GM21529 (cell line): ENCODE data around the gene FUT3.
"Not testable (repeated sequence)": the region's sequence is repeated elsewhere in the genome, so short reads cannot be mapped to it uniquely, and the experiment has no call there.

Experiments used
- ATAC-seq: cut with Tn5 transposase; IDR thresholded peaks from one replicate; pipeline ENCODE4 v1.9.1; 2021; ENCODE audit not compliant: unreplicated experiment

FUT3 gene

DNA sequence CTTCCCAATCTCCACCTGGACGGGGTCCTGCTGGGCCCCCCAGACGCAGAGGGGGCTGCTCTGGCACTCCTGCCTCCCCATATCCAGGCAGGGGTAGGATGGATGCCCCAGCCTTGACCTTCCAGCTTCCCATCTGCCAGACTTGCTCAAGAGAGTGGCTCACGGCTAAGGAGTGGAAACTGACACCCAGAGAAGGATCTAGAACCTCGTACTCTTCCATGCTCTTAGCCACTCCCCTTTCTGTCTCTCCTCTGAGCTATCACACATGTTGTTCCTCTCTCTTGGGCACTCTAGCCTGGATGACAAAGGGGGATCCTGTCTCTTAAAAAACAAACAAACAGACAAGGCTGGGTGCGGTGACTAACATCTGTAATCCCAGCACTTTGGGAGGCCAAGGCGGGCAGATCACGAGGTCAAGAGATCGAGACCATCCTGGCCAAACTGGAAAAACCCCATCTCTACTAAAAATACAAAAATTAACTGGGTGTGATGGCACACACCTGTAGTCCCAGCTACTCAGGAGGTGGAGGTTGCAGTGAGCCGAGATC is 31.2 kb upstream of the FUT3 start:
- ATAC-seq: no peak

DNA sequence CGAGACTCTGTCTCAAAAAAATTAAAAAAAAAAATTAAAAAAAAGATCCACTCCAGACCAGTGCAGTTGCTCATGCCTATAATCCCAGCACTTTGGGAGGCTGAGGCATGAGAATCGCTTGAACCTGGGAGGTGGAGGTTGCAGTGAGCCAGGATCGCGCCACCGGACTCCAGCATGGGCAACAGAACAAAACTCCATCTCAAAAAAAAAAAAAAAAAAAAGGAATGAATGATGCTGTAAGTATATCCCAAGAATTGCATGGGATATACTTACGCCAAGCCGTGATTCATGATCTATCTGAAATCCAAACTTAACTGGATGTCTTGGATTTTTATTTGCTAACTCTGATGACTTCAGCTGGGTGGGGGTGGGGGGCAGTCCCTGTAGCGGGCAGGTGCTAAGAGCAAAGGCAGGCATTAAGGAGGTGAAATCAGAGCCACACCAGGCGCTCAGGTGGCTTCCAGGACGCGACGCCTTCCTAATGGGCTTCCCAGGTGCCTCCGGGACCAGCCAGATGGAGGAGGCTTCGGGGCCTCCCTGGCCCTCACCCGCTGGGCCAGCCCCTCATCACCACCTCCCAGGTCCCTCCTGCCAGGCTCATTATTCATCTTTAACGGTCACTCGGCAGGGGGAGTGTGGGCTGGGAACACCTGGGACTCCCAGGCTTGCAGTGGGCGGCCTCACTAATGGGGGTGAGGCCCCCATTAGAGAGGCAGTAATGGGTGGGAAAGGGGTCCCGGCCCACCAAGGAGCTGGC is 30.5 kb upstream of the FUT3 start:
- no peak for ATAC-seq

DNA sequence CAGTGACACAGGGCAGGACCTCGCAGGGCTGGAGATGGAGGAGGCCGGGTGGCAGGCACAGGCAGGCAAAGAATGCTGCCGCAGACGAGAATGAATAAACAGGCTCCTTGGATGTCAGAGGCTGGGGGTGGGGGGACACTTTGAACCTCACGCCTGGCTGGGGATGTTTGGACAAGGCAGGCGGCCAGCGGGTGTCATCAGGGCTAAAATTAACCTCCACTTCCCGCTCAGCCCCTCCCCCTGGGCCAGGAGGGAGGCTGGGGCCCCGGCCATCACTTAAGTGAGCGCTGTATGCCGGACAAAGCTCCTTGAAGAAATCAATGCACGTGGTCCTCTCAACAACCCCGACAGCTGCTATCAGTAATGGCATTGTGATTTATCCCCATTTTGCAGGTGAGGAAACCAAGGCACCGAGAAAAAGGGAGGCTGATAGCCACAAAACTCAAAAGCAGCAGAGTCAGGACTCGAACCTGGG is 29.4 kb upstream of the FUT3 start:
- no peak for ATAC-seq

DNA sequence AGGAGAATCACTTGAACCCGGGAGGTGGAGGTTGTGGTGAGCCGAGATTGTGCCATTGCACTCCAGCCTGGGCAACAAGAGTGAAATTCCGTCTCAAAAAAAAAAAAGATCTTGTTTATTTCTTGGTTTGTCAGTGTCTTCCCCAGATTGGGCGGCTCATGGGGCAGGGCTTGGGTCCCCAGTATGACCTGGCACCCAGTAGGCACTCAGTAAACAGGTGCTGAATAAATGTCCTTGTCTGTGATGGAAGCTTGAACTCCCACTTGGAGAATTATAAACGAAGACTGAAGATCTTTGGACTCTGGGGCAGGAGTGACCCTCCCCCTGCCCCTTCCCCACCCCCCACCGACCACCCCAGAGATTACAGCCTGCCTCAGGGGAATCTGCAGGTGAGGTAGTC is 28.9 kb upstream of the FUT3 start:
- no peak for ATAC-seq

DNA sequence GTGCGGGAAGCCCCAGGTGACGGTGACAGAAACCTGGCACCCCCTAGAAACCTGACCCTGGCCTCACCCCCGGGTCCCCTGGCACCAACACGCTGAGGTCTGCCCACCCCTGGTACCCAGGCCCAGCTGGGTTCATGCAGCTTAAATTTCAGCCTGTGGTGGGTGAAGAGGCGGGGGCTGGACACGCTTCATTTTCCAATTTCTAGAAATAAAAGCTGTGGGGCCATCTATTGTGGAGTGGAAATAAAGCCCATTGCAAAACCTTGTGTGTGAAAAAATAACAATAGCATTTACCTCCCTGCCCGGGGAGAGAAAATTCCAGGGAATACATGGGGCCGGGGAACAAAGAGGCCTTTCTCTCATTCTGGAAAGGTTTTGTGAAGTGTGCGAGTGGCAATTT is 26.6 kb upstream of the FUT3 start:
- no peak for ATAC-seq

DNA sequence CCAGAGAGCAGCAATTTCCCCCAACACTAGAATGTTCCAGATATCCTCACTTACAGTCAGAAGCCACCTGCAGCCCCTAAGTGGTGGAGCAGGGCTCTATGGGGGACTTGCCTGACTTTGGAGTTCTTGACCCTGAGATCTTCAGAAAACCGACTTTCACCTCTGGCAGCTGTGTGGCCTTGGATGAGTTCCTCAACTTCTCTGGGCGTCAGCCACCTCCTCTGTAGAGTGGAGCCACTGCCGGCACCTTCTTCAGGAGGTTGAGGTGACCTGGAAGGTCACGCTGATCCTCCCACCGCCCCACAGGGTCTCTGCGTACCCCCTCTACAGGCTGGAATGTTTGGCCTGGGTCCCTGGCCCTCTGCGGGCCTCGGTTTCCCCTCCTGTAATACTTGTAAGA is 26.2 kb upstream of the FUT3 start:
- no peak for ATAC-seq

DNA sequence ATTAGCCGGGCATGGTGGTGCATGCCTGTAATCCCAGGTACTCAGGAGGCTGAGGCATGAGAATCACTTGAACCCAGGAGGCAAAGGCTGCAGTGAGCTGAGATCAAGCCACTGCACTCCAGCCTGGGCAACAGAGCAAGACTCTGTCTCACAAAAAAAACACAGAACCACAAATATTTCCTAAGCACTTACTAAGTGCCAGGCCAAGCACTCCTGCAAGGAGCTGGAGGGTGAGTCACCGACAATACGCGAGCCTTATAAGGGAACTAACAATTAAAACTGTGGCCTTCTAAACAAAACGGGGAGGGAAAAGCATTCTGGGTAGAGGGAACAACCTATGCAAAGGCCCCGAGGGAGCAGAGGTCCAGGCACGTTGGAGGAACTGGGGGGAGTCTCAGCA is 23.2 kb upstream of the FUT3 start:
- ATAC-seq: not testable (repeated sequence)

DNA sequence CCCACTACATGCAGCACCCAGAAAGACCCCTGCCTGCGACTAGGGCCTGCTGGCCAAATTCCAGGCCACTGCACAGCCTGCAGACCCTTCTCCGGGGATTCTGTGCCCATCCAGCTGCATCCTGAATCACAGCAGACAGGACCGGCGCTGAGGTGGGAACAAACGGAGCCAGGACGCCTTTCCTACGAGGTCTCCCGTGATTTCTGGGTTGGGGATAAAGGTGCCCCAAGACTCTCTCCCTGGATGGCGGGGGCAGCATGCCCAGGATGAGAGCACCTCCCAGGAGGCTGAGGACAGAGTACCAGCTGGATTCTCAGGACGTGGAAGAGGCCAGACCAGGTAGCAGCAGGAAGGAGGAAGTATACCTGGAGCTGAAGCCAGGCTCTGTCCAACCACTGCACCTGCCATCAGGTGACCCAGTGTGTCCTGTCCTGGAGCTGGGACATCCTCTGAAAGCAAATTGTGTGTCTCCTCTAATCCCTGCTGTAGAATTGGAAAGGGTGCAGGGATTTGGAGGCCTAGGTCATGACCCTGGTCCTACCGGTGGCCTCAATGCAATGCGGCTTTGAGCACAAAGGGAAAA is 22.5 kb upstream of the FUT3 start:
- no peak for ATAC-seq

DNA sequence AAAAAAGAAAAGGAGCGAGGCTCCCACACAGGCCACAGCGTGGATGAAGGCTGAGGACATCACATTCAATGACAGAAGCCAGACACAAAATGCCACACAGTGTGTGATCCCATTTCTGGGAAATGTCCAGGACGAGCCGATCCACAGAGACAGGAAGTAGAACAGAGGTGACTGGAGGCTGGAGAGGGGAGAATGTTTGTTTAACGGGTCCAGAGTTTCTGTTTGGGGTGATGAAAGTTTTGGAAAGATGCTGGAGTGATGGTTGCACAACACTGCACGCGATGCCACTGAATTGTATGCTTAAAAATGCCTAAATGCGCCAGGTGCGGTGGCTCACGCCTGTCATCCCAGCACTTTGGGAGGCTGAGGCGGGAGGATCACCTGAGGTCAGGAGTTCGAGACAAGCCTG is 19.7 kb upstream of the FUT3 start:
- ATAC-seq: no peak

DNA sequence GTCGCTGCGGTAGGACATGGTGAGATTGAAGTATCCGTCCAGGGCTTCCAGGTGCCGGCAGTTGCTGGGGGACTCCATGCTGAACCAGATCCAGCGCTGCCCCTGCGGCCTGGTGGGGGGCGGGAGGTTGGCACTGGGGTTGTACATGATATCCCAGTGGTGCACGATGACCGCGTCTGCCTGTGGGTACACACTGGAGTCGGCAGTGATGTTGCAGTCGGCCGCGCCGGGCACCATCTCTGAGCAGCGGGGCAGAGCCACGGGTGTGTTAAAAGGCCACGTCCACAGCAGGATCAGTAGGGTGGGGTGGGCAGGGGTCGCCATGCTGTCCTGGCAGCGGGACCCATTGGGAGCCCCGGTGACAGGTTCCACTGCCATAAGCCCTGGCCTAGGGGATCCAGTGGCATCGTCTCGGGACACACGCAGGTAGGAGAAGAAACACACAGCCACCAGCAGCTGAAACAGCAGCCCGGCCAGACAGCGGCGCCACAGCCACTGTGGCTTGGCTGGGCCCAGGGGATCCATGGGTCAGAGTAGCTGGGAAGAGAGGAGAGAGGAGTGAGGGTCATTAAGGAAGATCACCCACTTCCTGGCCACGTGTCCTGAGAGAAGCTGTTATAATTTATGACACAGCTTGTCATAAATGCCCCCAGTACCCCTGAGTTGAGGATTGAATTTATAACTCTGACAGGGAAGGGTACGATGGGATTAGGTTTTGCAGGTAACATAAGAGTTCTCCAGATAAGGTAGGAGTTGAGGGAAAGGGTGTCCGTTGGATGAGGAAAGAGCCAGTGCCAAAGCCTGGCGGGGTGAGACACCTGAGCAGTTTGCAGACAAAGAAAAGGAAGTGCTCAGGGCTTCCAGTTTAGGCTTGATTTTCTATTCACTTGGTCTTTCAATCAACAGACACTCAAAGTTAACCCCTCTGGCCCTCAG is 16.2 kb upstream of the FUT3 start:
- no peak for ATAC-seq

DNA sequence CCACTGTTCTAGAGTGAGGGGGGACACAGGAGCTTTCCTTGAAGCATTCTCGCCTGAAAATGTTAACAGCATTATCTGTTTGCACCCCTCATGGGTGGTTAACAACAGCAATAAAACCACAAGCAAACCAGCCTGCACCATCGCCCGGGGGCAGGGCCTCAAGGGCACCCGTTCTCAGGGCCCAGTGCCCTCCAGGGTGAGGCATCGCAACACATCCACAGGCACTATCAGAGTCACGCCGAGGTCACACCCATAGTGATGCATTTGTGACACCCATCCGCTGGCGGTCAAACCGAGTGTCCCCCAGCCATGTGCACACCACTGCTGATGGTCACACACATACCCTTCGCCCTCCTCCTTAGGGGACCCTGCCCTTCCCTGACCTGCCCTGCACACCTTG is 14.5 kb upstream of the FUT3 start:
- ATAC-seq: no peak

DNA sequence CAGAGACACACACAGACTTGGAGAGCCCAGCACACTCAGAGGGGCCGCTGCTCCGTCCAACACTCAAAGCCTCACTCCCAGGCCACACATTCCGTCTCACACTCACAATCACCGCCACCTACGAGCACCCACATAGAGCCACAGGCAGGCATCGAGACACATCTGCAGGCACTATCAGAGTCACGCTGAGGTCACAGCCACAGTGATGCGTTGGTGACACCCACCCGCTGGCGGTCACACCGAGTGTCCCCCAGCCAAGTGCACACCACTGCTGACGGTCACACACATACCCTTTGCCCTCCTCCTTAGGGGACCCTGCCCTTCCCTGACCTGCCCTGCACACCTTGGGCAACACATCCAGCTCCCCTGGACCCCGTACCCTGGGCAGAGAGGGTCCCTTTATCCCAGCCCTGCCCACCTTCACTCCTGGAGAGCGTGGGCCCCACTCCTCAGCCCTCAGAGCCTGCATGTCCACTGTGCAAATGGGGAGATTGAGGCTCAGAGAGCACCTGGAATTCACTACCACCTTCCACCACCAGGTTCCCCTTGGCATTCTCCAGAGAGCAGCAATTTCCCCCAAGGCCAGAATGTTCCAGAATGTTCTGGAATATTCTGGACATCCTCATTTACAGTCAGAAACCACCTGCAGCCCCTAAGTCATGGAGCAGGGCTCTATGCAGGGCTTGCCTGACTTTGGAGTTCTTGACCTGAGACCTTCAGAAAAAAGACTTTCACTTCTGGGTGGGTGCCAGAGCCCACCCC is 13.7 kb upstream of the FUT3 start:
- ATAC-seq: no peak

DNA sequence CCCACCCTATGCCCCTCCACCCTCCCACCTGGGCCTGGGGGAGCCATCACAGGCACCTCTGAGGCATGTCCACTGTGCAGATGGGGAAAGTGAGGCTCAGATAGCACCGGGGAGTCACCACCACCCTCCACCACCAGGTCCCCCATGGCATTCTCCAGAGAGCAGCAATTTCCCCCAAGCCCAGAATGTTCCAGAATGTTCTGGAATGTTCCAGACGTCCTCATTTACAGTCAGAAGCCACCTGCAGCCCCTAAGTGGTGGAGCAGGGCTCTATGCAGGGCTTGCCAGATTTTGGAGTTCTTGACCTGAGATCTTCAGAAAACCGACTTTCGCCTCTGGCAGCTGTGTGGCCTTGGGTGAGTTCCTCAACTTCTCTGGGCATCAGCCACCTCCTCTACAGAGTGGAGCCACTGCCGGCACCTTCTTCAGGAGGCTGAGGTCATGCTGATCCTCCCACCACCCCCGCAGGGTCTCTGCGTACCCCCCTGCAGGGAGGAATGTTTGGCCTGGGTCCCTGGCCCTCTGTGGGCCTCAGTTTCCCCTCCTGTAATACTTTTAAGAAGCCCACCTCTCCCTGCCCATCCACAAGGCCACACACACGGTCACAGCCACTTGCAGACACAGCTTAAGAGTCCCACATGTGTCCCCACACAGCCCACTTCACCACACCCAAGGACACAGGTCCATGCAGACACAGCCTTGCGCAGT is 12.9 kb upstream of the FUT3 start:
- no peak for ATAC-seq

DNA sequence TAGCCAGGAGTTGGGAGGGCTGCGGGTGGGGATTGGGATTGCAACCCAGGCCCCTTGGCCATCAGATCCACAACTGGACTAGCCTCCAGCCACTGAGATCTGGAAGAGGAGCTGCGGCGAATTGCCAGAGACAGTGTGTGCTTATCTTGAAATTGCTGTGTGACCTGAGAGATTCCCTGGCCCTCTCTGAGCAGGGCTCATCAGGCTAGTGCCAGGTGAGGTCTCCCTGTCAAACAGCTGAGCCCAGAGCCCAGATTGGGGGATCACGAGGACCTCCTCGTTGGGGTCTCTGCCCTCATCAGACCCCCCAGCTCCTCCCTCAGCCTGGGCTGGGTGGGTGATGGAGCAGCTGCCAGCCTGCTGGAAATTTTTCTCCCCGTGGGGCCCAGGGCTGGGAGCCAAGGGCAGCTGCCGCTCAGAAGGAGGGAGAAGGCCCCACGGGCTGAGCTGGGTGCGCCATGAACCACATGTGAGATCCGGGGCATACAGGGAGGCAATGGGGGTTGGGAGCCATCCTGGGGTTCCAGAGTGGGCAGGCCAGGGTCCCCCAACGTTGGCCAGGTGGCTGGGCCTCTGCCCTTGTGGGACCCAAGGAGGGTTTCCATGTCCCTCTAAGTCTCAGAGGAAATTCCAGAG is 11.9 kb upstream of the FUT3 start:
- no peak for ATAC-seq

DNA sequence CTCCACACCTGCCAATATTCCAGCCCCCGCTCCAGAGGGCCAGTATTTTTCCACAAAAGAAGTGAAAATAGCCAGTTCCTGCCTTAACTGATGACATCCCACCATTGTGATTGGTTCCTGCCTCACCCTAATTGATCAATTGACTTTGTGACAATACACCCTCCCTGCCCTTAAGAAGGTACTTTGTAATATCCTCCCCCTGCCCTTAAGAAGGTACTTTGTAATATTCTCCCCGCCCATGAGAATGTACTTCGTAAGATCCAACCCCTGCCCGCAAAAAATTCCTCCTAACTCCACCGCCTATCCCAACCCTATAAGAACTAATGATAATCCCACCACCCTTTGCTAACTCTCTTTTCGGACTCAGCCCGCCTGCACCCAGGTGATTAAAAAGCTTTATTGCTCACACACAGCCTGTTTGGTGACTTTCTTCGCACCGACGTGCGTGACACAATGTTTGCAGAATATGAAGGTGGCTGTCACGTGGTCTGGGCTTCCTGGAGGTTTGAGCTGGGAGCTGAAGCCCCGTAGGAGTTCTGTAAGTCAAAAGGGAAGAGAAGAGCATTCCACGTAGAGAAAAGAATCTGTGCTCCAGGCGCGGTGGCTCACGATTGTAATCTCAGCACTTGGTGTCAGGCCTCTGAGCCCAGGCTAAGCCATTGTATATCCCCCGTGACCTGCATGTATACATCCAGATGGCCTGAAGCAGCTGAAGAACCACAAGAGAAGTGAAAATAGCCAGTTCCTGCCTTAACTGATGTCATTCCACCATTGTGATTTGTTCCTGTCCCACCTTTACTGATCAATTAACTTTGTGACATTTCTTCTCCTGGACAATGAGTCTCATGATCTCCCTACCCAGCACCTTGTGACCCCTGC is 6.2 kb upstream of the FUT3 start:
- no peak for ATAC-seq

DNA sequence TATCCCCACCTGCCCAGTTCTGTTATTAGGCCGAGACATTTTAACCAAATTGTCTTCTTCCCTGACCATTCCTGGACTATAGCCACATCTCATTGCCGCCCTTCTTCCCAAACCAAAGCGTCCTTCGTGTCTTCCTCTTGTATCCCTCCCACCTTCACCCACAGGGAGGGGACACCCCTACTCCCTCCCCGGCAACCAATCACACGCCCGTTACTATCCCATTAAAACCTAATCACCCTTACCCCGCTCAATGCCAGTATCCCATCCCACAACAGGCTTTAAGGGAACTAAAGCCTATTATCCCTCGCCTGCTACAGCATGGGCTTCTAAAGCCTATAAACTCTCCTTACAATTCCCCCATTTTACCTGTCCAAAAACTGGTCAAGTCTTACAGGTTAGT is 3.9 kb upstream of the FUT3 start:
- not testable (repeated sequence) for ATAC-seq

DNA sequence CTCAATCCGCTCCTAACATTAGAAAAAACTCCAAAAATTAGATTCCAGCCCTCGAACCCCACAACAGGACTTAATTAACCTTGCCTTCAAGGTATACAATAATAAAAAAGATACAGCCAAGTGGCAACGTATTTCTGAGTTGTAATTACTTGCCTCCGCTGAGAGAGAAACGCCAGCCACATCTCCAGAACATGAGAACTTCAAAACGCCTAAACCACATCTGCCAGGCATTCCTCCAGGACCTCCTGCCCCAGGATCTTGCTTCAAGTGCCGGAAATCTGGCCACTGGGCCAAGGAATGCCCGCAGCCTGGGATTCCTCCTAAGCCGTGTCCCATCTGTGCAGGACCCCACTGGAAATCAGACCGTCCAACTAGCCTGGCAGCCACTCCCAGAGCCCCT is 2.9 kb upstream of the FUT3 start:
- not testable (repeated sequence) for ATAC-seq

DNA sequence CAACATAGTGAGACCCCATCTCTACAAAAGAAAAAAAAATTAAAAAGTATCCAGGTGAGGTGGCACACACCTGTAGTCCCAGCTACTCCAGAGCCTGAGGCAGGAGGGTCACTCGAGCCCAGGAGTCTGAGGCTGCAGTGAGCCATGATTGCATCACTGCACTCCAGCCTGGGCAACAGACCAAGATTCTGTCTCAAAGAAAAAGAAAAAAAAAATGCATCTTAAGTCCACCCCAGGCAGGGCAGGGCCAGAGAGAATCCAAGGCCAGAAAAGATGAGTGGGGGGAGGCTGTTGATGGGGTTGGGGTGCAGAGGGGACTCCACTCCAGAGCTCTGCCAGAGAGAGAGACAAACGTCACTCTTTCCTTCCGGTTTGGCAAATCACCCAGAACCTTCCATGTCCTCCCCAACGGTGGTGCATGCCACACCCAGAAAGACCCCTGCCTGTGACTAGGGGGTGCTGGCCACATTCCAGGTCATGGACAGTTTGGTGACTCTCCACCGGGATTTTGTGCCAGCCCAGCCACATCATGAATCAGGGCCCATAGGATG is 431 bp downstream of the FUT3 start:
- no peak for ATAC-seq
